Lower leg skin (tissue), 3 donors: ENCODE data around the gene PEAK1.

Experiments used
- POLR2A ChIP-seq, 2 donors: fragments of 450-650 bp; IDR thresholded peaks; one replicate each; pipeline ENCODE4 v1.6.1; 2016 to 2017; ENCODE audit warnings: antibody characterized with exemption in 2 of 2, mild to moderate bottlenecking in 1 of 2, moderate library complexity in 1 of 2
- TF ChIP-seq, protein P1 (sequence below), 3 donors: fragments of 450-650 bp; IDR thresholded peaks; one replicate each; pipeline ENCODE4 v1.5.1; 2016; ENCODE audit warnings: antibody characterized with exemption in 3 of 3, mild to moderate bottlenecking in 3 of 3, moderate library complexity in 2 of 3

DNA sequence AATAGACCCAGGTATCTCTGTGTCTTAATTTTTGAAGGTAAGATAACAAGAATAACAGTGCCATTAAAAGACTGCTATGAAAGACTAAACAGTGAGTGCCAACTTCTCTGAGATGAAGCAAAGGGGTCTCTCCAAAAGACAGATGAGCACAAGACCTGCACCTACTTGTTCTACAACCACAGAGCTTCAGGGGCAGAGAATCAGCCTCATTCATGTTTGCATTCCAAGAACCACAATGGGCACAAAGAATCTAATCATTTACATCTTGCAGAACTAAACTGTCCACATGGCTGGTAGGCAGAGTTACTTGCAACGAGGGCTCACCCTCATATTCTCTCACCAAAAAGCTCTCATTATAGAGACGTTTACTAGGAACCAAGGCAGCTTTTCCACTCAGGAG is 83.9 kb downstream of the PEAK1 start:
- TF ChIP-seq, protein P1, sequence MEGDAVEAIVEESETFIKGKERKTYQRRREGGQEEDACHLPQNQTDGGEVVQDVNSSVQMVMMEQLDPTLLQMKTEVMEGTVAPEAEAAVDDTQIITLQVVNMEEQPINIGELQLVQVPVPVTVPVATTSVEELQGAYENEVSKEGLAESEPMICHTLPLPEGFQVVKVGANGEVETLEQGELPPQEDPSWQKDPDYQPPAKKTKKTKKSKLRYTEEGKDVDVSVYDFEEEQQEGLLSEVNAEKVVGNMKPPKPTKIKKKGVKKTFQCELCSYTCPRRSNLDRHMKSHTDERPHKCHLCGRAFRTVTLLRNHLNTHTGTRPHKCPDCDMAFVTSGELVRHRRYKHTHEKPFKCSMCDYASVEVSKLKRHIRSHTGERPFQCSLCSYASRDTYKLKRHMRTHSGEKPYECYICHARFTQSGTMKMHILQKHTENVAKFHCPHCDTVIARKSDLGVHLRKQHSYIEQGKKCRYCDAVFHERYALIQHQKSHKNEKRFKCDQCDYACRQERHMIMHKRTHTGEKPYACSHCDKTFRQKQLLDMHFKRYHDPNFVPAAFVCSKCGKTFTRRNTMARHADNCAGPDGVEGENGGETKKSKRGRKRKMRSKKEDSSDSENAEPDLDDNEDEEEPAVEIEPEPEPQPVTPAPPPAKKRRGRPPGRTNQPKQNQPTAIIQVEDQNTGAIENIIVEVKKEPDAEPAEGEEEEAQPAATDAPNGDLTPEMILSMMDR (IDR thresholded peaks at IDR 0.05), result no peak
- no peak for TF ChIP-seq POLR2A (IDR thresholded peaks at IDR 0.05)
